ENCODE data around the gene CSNK2A1.

Gene CSNK2A1

GRCh38 chr20:472889-473292 is 70.7 kb downstream of the CSNK2A1 start:
- TF ChIP-seq TCF12 (IDR thresholded peaks at IDR 0.05; ENCODE audit: low read depth) = no peak
- TF ChIP-seq, protein P1, sequence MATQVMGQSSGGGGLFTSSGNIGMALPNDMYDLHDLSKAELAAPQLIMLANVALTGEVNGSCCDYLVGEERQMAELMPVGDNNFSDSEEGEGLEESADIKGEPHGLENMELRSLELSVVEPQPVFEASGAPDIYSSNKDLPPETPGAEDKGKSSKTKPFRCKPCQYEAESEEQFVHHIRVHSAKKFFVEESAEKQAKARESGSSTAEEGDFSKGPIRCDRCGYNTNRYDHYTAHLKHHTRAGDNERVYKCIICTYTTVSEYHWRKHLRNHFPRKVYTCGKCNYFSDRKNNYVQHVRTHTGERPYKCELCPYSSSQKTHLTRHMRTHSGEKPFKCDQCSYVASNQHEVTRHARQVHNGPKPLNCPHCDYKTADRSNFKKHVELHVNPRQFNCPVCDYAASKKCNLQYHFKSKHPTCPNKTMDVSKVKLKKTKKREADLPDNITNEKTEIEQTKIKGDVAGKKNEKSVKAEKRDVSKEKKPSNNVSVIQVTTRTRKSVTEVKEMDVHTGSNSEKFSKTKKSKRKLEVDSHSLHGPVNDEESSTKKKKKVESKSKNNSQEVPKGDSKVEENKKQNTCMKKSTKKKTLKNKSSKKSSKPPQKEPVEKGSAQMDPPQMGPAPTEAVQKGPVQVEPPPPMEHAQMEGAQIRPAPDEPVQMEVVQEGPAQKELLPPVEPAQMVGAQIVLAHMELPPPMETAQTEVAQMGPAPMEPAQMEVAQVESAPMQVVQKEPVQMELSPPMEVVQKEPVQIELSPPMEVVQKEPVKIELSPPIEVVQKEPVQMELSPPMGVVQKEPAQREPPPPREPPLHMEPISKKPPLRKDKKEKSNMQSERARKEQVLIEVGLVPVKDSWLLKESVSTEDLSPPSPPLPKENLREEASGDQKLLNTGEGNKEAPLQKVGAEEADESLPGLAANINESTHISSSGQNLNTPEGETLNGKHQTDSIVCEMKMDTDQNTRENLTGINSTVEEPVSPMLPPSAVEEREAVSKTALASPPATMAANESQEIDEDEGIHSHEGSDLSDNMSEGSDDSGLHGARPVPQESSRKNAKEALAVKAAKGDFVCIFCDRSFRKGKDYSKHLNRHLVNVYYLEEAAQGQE (IDR thresholded peaks at IDR 0.05; ENCODE audit: low read depth) = no peak
- no peak for TF ChIP-seq RAD21 (IDR thresholded peaks at IDR 0.05; ENCODE audit: low read depth)
- no peak for TF ChIP-seq FOXM1 (IDR thresholded peaks at IDR 0.05; ENCODE audit: borderline replicate concordance, low read depth)
- TF ChIP-seq USF1 (IDR thresholded peaks at IDR 0.05) = no peak
- no peak for TF ChIP-seq CEBPB (IDR thresholded peaks at IDR 0.05)
- TF ChIP-seq MAX (IDR thresholded peaks at IDR 0.05) = no peak
- no peak for TF ChIP-seq ZBTB7A (IDR thresholded peaks at IDR 0.05; ENCODE audit: low read depth)
- no peak for TF ChIP-seq TEAD4 (IDR thresholded peaks at IDR 0.05)
- TF ChIP-seq EGR1 (IDR thresholded peaks at IDR 0.05) = no peak
- TF ChIP-seq TAF1 (IDR thresholded peaks at IDR 0.05; ENCODE audit: low read depth) = no peak
- no peak for TF ChIP-seq CREB1 (IDR thresholded peaks at IDR 0.05; ENCODE audit: low read depth)
- no peak for TF ChIP-seq YY1 (IDR thresholded peaks at IDR 0.05; ENCODE audit: low read depth)
- no peak for TF ChIP-seq EP300 (IDR thresholded peaks at IDR 0.05; ENCODE audit: borderline replicate concordance)
- TF ChIP-seq NFIC (IDR thresholded peaks at IDR 0.05) = no peak

DNA sequence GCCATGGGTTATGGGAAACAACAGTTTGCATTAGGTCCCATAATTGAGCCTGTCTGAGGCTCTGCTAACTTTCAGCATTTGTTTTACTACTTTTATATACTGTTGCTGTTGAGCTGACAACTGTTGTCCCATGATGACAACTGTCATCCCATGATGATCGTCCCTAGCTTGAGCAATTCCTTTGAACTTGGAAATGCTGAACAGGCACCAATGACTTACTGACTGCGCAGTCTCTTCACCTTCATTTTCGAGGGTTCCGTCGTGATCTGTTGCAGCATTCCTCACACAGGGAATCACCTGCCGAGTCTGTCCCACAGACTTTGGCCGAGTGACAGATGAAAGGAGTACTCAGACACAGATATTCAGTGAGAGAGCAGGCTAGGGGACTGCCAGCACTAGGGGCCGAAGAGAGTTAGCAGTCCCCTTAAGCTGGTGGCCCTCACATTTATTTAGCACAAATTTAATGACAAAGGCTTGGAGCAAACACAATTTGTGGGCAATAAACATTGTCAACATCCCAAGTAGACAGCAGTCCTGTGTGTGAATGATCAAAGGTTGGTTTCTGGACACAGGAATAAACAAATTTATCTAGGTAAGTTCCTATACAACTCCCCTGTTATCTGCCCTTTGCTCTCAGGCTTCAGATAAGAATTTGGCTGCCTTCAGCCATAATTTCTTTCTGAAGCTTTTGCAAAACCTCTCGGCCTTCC is 71.3 kb downstream of the CSNK2A1 start:
- no peak for TF ChIP-seq TAF1 (IDR thresholded peaks at IDR 0.05; ENCODE audit: low read depth)

- TF ChIP-seq CREB1 (IDR thresholded peaks at IDR 0.05; ENCODE audit: low read depth) (no peak), TEAD4 (IDR thresholded peaks at IDR 0.05) (no peak), FOXM1 (IDR thresholded peaks at IDR 0.05; ENCODE audit: borderline replicate concordance, low read depth) (no peak), RAD21 (IDR thresholded peaks at IDR 0.05; ENCODE audit: low read depth) (no peak), TCF12 (IDR thresholded peaks at IDR 0.05; ENCODE audit: low read depth) (no peak), CEBPB (IDR thresholded peaks at IDR 0.05) (no peak), ZBTB7A (IDR thresholded peaks at IDR 0.05; ENCODE audit: low read depth) (no peak), EP300 (IDR thresholded peaks at IDR 0.05; ENCODE audit: borderline replicate concordance) (no peak), NFIC (IDR thresholded peaks at IDR 0.05) (no peak), EGR1 (IDR thresholded peaks at IDR 0.05) (no peak), TAF1 (IDR thresholded peaks at IDR 0.05; ENCODE audit: low read depth) (no peak), USF1 (IDR thresholded peaks at IDR 0.05) (no peak), YY1 (IDR thresholded peaks at IDR 0.05; ENCODE audit: low read depth) (no peak), MAX (IDR thresholded peaks at IDR 0.05) (no peak)
- TF ChIP-seq, protein P1 (IDR thresholded peaks at IDR 0.05; ENCODE audit: low read depth) = no peak
Measured at GRCh38 chr20:469746-470490, 73.7 kb downstream of the CSNK2A1 start.

GRCh38 chr20:467755-468154 is 75.8 kb downstream of the CSNK2A1 start:
- TF ChIP-seq RAD21 (IDR thresholded peaks at IDR 0.05; ENCODE audit: low read depth) (no peak), EP300 (IDR thresholded peaks at IDR 0.05; ENCODE audit: borderline replicate concordance) (no peak), FOXM1 (IDR thresholded peaks at IDR 0.05; ENCODE audit: borderline replicate concordance, low read depth) (no peak), EGR1 (IDR thresholded peaks at IDR 0.05) (no peak), NFIC (IDR thresholded peaks at IDR 0.05) (no peak), ZBTB7A (IDR thresholded peaks at IDR 0.05; ENCODE audit: low read depth) (no peak), CEBPB (IDR thresholded peaks at IDR 0.05) (no peak), TAF1 (IDR thresholded peaks at IDR 0.05; ENCODE audit: low read depth) (no peak), TCF12 (IDR thresholded peaks at IDR 0.05; ENCODE audit: low read depth) (no peak), USF1 (IDR thresholded peaks at IDR 0.05) (no peak), CREB1 (IDR thresholded peaks at IDR 0.05; ENCODE audit: low read depth) (no peak), YY1 (IDR thresholded peaks at IDR 0.05; ENCODE audit: low read depth) (no peak)
- TF ChIP-seq, protein P1 (IDR thresholded peaks at IDR 0.05; ENCODE audit: low read depth) = no peak

Data from Ishikawa (cell line).